H1 (cell line): ENCODE results near the gene VIPR2. TPM values are rescaled to one million over a fixed set of nuclear protein-coding genes. Genes with fewer than 3 reads are reported as not detected.

Source experiments
- CTCF ChIA-PET: fragments of 300-600 bp; sonication (Branson Sonifier 250); formaldehyde crosslinking; loops from one replicate; lab custom pipeline; 2021; ENCODE audit not compliant: partially characterized antibody; lab: Charles Lee
- POLR2A ChIA-PET: fragments of 300-600 bp; sonication (Branson Sonifier 250); formaldehyde crosslinking; loops from one replicate; lab custom pipeline; 2021; ENCODE audit warnings: inconsistent platforms; ENCODE audit not compliant: partially characterized antibody; lab: Charles Lee
- DNase-seq, 2 experiments: peaks; one replicate each; pipeline versions ENCODE4 v3.0.0 to v3.0.0-alpha.2; 2010 to 2022; ENCODE audit warnings: low spot score in 2 of 2, low read depth in 1 of 2, mixed read lengths in 1 of 2
- FAIRE-seq: peaks from 2 replicates; lab custom pipeline; 2011; peaks lifted over from hg19 to GRCh38; lab: Jason Lieb, UNC
- H2AFZ ChIP-seq: 2 replicates; pipeline ENCODE4 v1.8.1; 2012; ENCODE audit warnings: low read length, inconsistent platforms
- H2AK5ac ChIP-seq: 2 replicates; pipeline ENCODE4 v1.6.1; 2013; ENCODE audit warnings: low read depth, low read length
- H2BK120ac ChIP-seq: replicated peaks from 2 replicates; pipeline ENCODE3; 2013; ENCODE audit warnings: low read depth, low read length, inconsistent platforms
- H2BK12ac ChIP-seq: 2 replicates; pipeline ENCODE4 v1.6.1; 2013; ENCODE audit warnings: low read depth, low read length
- H2BK15ac ChIP-seq: 2 replicates; pipeline ENCODE4 v1.6.1; 2013; ENCODE audit warnings: low read length
- H2BK20ac ChIP-seq: 2 replicates; pipeline ENCODE4 v1.6.1; 2013; ENCODE audit warnings: low read length
- H2BK5ac ChIP-seq: 2 replicates; pipeline ENCODE4 v1.6.1; 2013; ENCODE audit warnings: low read depth, low read length
- H3K14ac ChIP-seq: 2 replicates; pipeline ENCODE4 v1.6.1; 2013; ENCODE audit warnings: inconsistent platforms; ENCODE audit not compliant: insufficient read length
- H3K18ac ChIP-seq: 2 replicates; pipeline ENCODE4 v1.6.1; 2013; ENCODE audit warnings: low read length; ENCODE audit errors: extremely low read depth
- H3K23ac ChIP-seq: 2 replicates; pipeline ENCODE4 v1.6.1; 2013; ENCODE audit warnings: inconsistent platforms; ENCODE audit not compliant: insufficient read length
- H3K23me2 ChIP-seq: 2 replicates; pipeline ENCODE4 v1.6.1; 2013; ENCODE audit warnings: low read depth, low read length
- H3K27ac ChIP-seq: 2 replicates; pipeline ENCODE4 v1.6.1; 2011; ENCODE audit warnings: low read depth, low read length, inconsistent platforms
- H3K27me3 ChIP-seq, 4 experiments: replicated peaks in 1 of 4; 1 replicate in 1 of 4; 2 replicates in 3 of 4; pipeline versions ENCODE4 v1.6.1 to v1.8.1; 2011 to 2013; ENCODE audit warnings: low read length in 3 of 4, mild to moderate bottlenecking in 3 of 4, inconsistent platforms in 2 of 4, mixed read lengths in 2 of 4, moderate library complexity in 1 of 4; ENCODE audit not compliant: control insufficient read depth in 3 of 4, insufficient read depth in 3 of 4; ENCODE audit errors: extremely low read depth in 1 of 4
- H3K36me3 ChIP-seq, 4 experiments: 2 replicates each; pipeline versions ENCODE4 v1.6.1 to v1.8.1; 2011 to 2013; ENCODE audit warnings: mild to moderate bottlenecking in 4 of 4, low read length in 3 of 4, moderate library complexity in 2 of 4, control low read depth in 1 of 4, inconsistent platforms in 1 of 4; ENCODE audit not compliant: insufficient read depth in 4 of 4, control insufficient read depth in 2 of 4
- H3K4ac ChIP-seq: replicated peaks from 2 replicates; pipeline ENCODE3; 2013; ENCODE audit warnings: low read length, low read depth, mixed read lengths, inconsistent platforms; ENCODE audit not compliant: insufficient read length
- H3K4me1 ChIP-seq, 4 experiments: replicated peaks in 1 of 4; 1 replicate in 1 of 4; 2 replicates in 3 of 4; pipeline versions ENCODE4 v1.6.1 to v1.8.1; 2011 to 2013; ENCODE audit warnings: low read length in 3 of 4, inconsistent platforms in 2 of 4, mixed read lengths in 1 of 4; ENCODE audit not compliant: insufficient read depth in 4 of 4, control insufficient read depth in 3 of 4
- H3K4me2 ChIP-seq, 2 experiments: 2 replicates each; pipeline versions ENCODE4 v1.6.1 to v1.8.1; 2011 to 2013; ENCODE audit warnings: low read depth in 2 of 2, low read length in 2 of 2, control low read depth in 1 of 2, inconsistent platforms in 1 of 2, mild to moderate bottlenecking in 1 of 2; ENCODE audit not compliant: insufficient read depth in 1 of 2
- H3K4me3 ChIP-seq, 4 experiments: fragments of 200-600, 300-600 bp in 1 of 4; sonication (generic), shearing (Covaris generic), sonication (Bioruptor Twin) in 1 of 4; 2 replicates each; pipeline versions ENCODE4 v1.5.1 to v1.8.1; 2011 to 2016; ENCODE audit warnings: low read length in 4 of 4, low read depth in 3 of 4, control low read depth in 2 of 4, inconsistent platforms in 2 of 4, mild to moderate bottlenecking in 2 of 4, mixed read lengths in 1 of 4, moderate library complexity in 1 of 4; ENCODE audit not compliant: insufficient read depth in 2 of 4; ENCODE audit errors: extremely low read depth in 1 of 4
- H3K56ac ChIP-seq: replicated peaks from 2 replicates; pipeline ENCODE3; 2013; ENCODE audit warnings: low read depth, mild to moderate bottlenecking, mixed read lengths, low read length, inconsistent platforms; ENCODE audit not compliant: insufficient read length
- H3K79me1 ChIP-seq: 2 replicates; pipeline ENCODE4 v1.6.1; 2013; ENCODE audit warnings: low read depth, low read length, control low read depth
- H3K79me2 ChIP-seq, 2 experiments: 2 replicates each; pipeline versions ENCODE4 v1.6.1 to v1.8.1; 2012 to 2013; ENCODE audit warnings: low read length in 2 of 2, mild to moderate bottlenecking in 2 of 2, inconsistent platforms in 1 of 2; ENCODE audit not compliant: insufficient read depth in 2 of 2, control insufficient read depth in 1 of 2
- H3K9ac ChIP-seq, 4 experiments: replicated peaks in 1 of 4; 1 replicate in 1 of 4; 2 replicates in 3 of 4; pipeline versions ENCODE4 v1.6.1 to v1.8.1; 2011 to 2013; ENCODE audit warnings: low read depth in 3 of 4, low read length in 3 of 4, control low read depth in 2 of 4, mild to moderate bottlenecking in 2 of 4, moderate library complexity in 2 of 4, inconsistent platforms in 1 of 4; ENCODE audit errors: extremely low read depth in 1 of 4
- H3K9me3 ChIP-seq, 2 experiments: 2 replicates each; pipeline versions ENCODE4 v1.6.1 to v1.8.1; 2012 to 2013; ENCODE audit warnings: mild to moderate bottlenecking in 2 of 2, moderate library complexity in 2 of 2, control low read depth in 1 of 2, inconsistent platforms in 1 of 2, low read depth in 1 of 2, low read length in 1 of 2, mixed read lengths in 1 of 2; ENCODE audit not compliant: insufficient read depth in 2 of 2
- H4K20me1 ChIP-seq, 2 experiments: replicated peaks in 1 of 2; 2 replicates each; pipeline versions ENCODE3 to v1.8.1; 2011 to 2013; ENCODE audit warnings: inconsistent platforms in 2 of 2, low read length in 2 of 2, mild to moderate bottlenecking in 1 of 2; ENCODE audit not compliant: insufficient read depth in 2 of 2, control insufficient read depth in 1 of 2
- H4K5ac ChIP-seq: 2 replicates; pipeline ENCODE4 v1.6.1; 2013; ENCODE audit warnings: low read length, low read depth, mixed read lengths, inconsistent platforms; ENCODE audit not compliant: insufficient read length
- H4K8ac ChIP-seq: 2 replicates; pipeline ENCODE4 v1.8.0; 2013; ENCODE audit warnings: mild to moderate bottlenecking, moderate library complexity, low read length, inconsistent platforms; ENCODE audit not compliant: insufficient read depth; ENCODE audit errors: extremely low read depth
- H4K91ac ChIP-seq: replicated peaks from 2 replicates; pipeline ENCODE3; 2013; ENCODE audit warnings: low read length, mixed read lengths, inconsistent platforms; ENCODE audit not compliant: insufficient read length
- ASH2L ChIP-seq: fragments of 200-600, 300-600 bp; sonication (generic); IDR thresholded peaks from one replicate; pipeline ENCODE4 v1.7.1; 2017; ENCODE audit warnings: low read length
- KDM4A ChIP-seq: IDR thresholded peaks from one replicate; pipeline ENCODE4 v1.7.1; 2012; ENCODE audit warnings: low read depth, mild to moderate bottlenecking, moderate library complexity, low read length, inconsistent platforms; ENCODE audit not compliant: severe bottlenecking
- PHF8 ChIP-seq: fragments of 200-600 bp; sonication (generic); conservative IDR thresholded peaks from 2 replicates; pipeline ENCODE4 v1.7.1; 2012; ENCODE audit warnings: low read depth, mild to moderate bottlenecking, inconsistent platforms, low read length, moderate library complexity
- RXRA ChIP-seq: IDR thresholded peaks from 2 replicates; pipeline ENCODE4 v1.6.1; 2011; ENCODE audit warnings: low read depth, mild to moderate bottlenecking, low read length, moderate library complexity; ENCODE audit not compliant: insufficient read depth
- SP1 ChIP-seq: IDR thresholded peaks from 2 replicates; pipeline ENCODE4 v1.6.1; 2011; ENCODE audit warnings: low read depth, low read length
- TAF7 ChIP-seq: optimal IDR thresholded peaks from 2 replicates; pipeline ENCODE3; 2011; ENCODE audit warnings: low read depth, mild to moderate bottlenecking, inconsistent platforms, low read length, moderate library complexity, borderline replicate concordance
- WGBS, 2 experiments: shearing (Covaris generic) in 1 of 2; methylation state at CpG; one replicate each; pipeline versions ENCODE4 v1.1.6 to v1.1.7; 2013 to 2015; ENCODE audit warnings: low lambda C conversion rate in 2 of 2, mixed read lengths in 2 of 2, inconsistent platforms in 1 of 2, low coverage in 1 of 2, missing lambda C conversion rate in 1 of 2; ENCODE audit not compliant: insufficient replicate concordance in 2 of 2, insufficient coverage in 1 of 2, insufficient read length in 1 of 2; ENCODE audit errors: extremely low coverage in 1 of 2, missing lambda C conversion rate in 1 of 2; 5-methylcytosine and 5-hydroxymethylcytosine counted together
- long read RNA-seq, 2 experiments: library from RNA in 1 of 2; library from capped mRNA in 1 of 2; stranded (forward); transcript quantifications; one replicate each; pipeline ENCODE4 v2.0.0, GENCODE V29; 2021; ENCODE audit warnings: inconsistent platforms in 1 of 2
- polyA minus RNA-seq, 3 experiments: library from RNA; depleted of rRNA, polyadenylated mRNA; stranded (reverse); fragments of >200 nt; gene quantifications; 1 replicate in 2 of 3; 2 replicates in 1 of 3; pipeline ENCODE4 v1.2.3, GENCODE V29; 2011
- polyA plus RNA-seq, 7 experiments: library from polyadenylated mRNA; depleted of rRNA in 3 of 7; stranded (reverse) in 5 of 7; unstranded in 2 of 7; fragments of >200 nt in 5 of 7; fragments of 200-250 nt in 2 of 7; gene quantifications; 1 replicate in 5 of 7; 2 replicates in 1 of 7; 4 replicates in 1 of 7; pipeline versions ENCODE4 v1.2.1 to v1.2.3, GENCODE V29; 2011 to 2013; ENCODE audit warnings: missing spikeins in 2 of 7, mixed read lengths in 2 of 7
- total RNA-seq: library from RNA; stranded (reverse); fragmentation: NEBNext Ultra II Directional; extraction: Animal tissue kit (Norgen Biotek cat#: 25700); gene quantifications from 2 replicates; pipeline ENCODE4 v1.2.1, GENCODE V29; 2021

The VIPR2 gene, protein sequence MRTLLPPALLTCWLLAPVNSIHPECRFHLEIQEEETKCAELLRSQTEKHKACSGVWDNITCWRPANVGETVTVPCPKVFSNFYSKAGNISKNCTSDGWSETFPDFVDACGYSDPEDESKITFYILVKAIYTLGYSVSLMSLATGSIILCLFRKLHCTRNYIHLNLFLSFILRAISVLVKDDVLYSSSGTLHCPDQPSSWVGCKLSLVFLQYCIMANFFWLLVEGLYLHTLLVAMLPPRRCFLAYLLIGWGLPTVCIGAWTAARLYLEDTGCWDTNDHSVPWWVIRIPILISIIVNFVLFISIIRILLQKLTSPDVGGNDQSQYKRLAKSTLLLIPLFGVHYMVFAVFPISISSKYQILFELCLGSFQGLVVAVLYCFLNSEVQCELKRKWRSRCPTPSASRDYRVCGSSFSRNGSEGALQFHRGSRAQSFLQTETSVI
- 2.4 and 3.1 TPM in 2 replicates for total RNA-seq
- 6.3 and 10.9 TPM in 2 replicates for polyA plus RNA-seq (2011; rRNA removed)
- polyA plus RNA-seq (2011; cell fraction: cytosol; rRNA removed), result 5.6 TPM
- 18.0 TPM for polyA plus RNA-seq (2011; cell fraction: nucleus; rRNA removed)
- 2.4 to 3.1 TPM (median 2.7 TPM) in 4 replicates for polyA plus RNA-seq (2012, experiment 1 of 2)
- 2.0 TPM for polyA plus RNA-seq (2012, experiment 2 of 2)
- 1.1 TPM for polyA plus RNA-seq (2013, experiment 1 of 2)
- 1.0 TPM for polyA plus RNA-seq (2013, experiment 2 of 2)
- 7.9 and 10.8 TPM in 2 replicates for polyA minus RNA-seq (2011; rRNA and poly(A)+ RNA removed)
- 2.7 TPM for polyA minus RNA-seq (2011; cell fraction: cytosol; rRNA and poly(A)+ RNA removed)
- polyA minus RNA-seq (2011; cell fraction: nucleus; rRNA and poly(A)+ RNA removed), result 8.9 TPM
- long read RNA-seq, experiment 1, partial matches to known transcripts, result 0 of 2 reads
- long read RNA-seq, experiment 1, other reads (novel, unspliced or antisense), result 2 of 2 reads
- long read RNA-seq, experiment 2, partial matches to known transcripts, result 0 of 2 reads
- long read RNA-seq, experiment 2, other reads (novel, unspliced or antisense), result 2 of 2 reads

DNA sequence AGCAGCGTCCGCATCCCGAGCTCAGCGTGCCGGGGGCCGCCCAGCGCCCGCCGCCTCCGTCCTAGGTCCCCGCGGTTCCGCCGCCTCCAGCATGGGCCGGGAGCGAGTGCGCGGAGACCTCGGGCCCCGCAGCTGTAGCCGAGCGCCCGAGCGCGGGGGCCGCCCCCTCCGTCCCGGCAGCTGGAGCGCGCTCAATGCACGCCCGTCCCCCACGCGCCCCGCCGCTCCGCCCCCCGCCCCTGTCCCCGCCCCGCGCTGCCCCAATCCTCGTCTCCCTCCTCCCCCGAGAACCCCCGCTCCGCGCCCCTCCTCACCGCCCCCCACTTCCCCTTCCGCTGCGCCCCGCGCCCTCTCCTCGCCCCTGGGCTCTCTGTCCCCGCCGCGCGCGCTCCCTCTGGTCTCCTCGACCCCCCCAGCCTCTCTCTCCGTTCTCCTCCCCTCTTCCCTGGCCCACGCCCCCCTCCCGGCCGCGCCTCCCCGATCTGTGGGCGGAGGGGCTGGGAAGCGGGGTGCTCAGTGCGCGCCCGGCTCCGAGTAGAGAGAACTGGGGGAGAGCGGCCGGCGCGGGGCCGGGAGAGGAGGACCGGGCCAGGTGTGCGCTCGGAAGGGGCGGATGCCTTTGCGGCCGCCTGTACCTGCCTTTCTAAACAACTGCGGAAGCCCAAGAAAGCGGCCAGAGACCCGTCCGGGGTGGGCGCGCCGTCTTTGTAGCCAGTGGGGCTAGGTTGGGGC lies at the start of gene VIPR2:
VIPR2 (minus strand) TSS at position 110 of the 732 bp plus-strand sequence; CDS start at position 14, 96 bp downstream.
- Histone ChIP-seq H2BK5ac (no peak within 1 kb of the TSS), H3K14ac (no peak within 1 kb of the TSS), H3K4me3 (peak within 1 kb of the TSS; percentile 66 to 79 (median 71)), H4K5ac (no peak within 1 kb of the TSS), H3K79me2 (no peaks in the 10 kb centered on the region), H3K56ac (no peak within 1 kb of the TSS), H3K4me1 (peaks cover 17 to 44% (median 29%) of the 10 kb centered on the region in 4 experiments), H4K20me1 (no peaks in the 10 kb centered on the region), H3K4me2 (peak within 1 kb of the TSS; percentile 87 to 93), H2BK12ac (no peak within 1 kb of the TSS), H3K9me3 (no peaks in the 10 kb centered on the region), H3K36me3 (peaks cover 0 to 5% (median 0%) of the 10 kb centered on the region in 4 experiments; a peak in 2 of 8 replicates), H4K91ac (no peak within 1 kb of the TSS), H3K9ac (no peak within 1 kb of the TSS; a peak in 2 of 7 replicates), H2BK20ac (no peak within 1 kb of the TSS), H4K8ac (no peak within 1 kb of the TSS), H2BK120ac (no peak within 1 kb of the TSS), H3K27ac (no peak within 1 kb of the TSS), H3K18ac (no peak within 1 kb of the TSS; the same call in 1 of the 2 replicates), H3K27me3 (peaks cover 13 to 33% (median 25%) of the 10 kb centered on the region in 4 experiments), H3K4ac (no peak within 1 kb of the TSS), H3K79me1 (no peaks in the 10 kb centered on the region), H2BK15ac (no peak within 1 kb of the TSS), H2AK5ac (no peak within 1 kb of the TSS), H2AFZ (no peak within 1 kb of the TSS; the same call in 1 of the 2 replicates), H3K23ac (no peak within 1 kb of the TSS), H3K23me2 (peaks cover 9% of the 10 kb centered on the region; the same call in 1 of the 2 replicates)
- ChIA-PET CTCF (interaction anchor here (1.6 kb wide), 2 partner anchors 117 to 119 kb away, joined by 3 to 4 read pairs; no protein-coding TSS in a partner anchor), POLR2A (interaction anchor here (0.9 kb wide), 1 partner anchor 15 kb away, joined by 3 read pairs; no protein-coding TSS in a partner anchor)
- DNase-seq (peak in 1 of 2 experiments; percentile 78), FAIRE-seq (no peak)
- whole genome bisulfite sequencing, 2 experiments, result 1% methylated on average over 18 of the region's 88 CpGs; no CpG with 5 or more reads in 1 of the 2 experiments
- TF ChIP-seq PHF8 (0 out of 2 replicates have a peak, but pooled peaks have one; percentile 27), SP1 (no peak), TAF7 (no peak), KDM4A (peak; percentile 21), RXRA (no peak), ASH2L (peak; percentile 14)
